Mesenchymal stem cell (in vitro differentiated cells and primary cell): Measurements from ENCODE around the gene LRCOL1.
"Not testable (repeated sequence)": the region's sequence is repeated elsewhere in the genome, so short reads cannot be mapped to it uniquely, and the experiment has no call there.

Experiments used
- DNase-seq: peaks from one replicate; pipeline ENCODE4 v3.0.0-alpha.2; 2013
- H2AFZ ChIP-seq: one replicate; pipeline ENCODE4 v1.6.1; 2013; ENCODE audit warnings: low read depth, mild to moderate bottlenecking, control low read depth, inconsistent platforms, low read length, moderate library complexity
- H2AK5ac ChIP-seq: 2 replicates; pipeline ENCODE4 v1.6.1; 2013; ENCODE audit warnings: low read length, moderate library complexity, mild to moderate bottlenecking, inconsistent platforms; ENCODE audit not compliant: severe bottlenecking
- H2BK120ac ChIP-seq: one replicate; pipeline ENCODE4 v1.6.1; 2013; ENCODE audit warnings: low read depth, mild to moderate bottlenecking, inconsistent platforms, low read length, moderate library complexity
- H2BK12ac ChIP-seq, 2 experiments: one replicate each; pipeline ENCODE4 v1.6.1; 2013; ENCODE audit warnings: inconsistent platforms in 2 of 2, low read length in 2 of 2, mild to moderate bottlenecking in 2 of 2, moderate library complexity in 2 of 2, control low read depth in 1 of 2
- H2BK15ac ChIP-seq: one replicate; pipeline ENCODE4 v1.6.1; 2013; ENCODE audit warnings: mild to moderate bottlenecking, low read depth, inconsistent platforms; ENCODE audit not compliant: poor library complexity, severe bottlenecking
- H2BK5ac ChIP-seq: 2 replicates; pipeline ENCODE4 v1.6.1; 2013; ENCODE audit warnings: low read depth, mild to moderate bottlenecking, low read length, control low read depth, inconsistent platforms; ENCODE audit not compliant: poor library complexity, severe bottlenecking
- H3K14ac ChIP-seq, 2 experiments: one replicate each; pipeline ENCODE4 v1.6.1; 2013; ENCODE audit warnings: inconsistent platforms in 2 of 2, low read length in 2 of 2, control low read depth in 1 of 2, mild to moderate bottlenecking in 1 of 2, moderate library complexity in 1 of 2
- H3K18ac ChIP-seq, 2 experiments: one replicate each; pipeline ENCODE4 v1.6.1; 2013; ENCODE audit warnings: inconsistent platforms in 2 of 2, low read length in 2 of 2, control low read depth in 1 of 2, low read depth in 1 of 2, mild to moderate bottlenecking in 1 of 2
- H3K23ac ChIP-seq, 2 experiments: one replicate each; pipeline ENCODE4 v1.6.1; 2013; ENCODE audit warnings: inconsistent platforms in 2 of 2, low read length in 2 of 2, mild to moderate bottlenecking in 2 of 2, moderate library complexity in 2 of 2, control low read depth in 1 of 2
- H3K27ac ChIP-seq: 2 replicates; pipeline ENCODE4 v1.5.1; 2013; ENCODE audit warnings: mild to moderate bottlenecking, moderate library complexity, low read length, control low read depth, inconsistent platforms; ENCODE audit not compliant: poor library complexity, severe bottlenecking
- H3K27me3 ChIP-seq, 2 experiments: 2 replicates each; pipeline versions ENCODE4 v1.6.1 to v1.7.0; 2013; ENCODE audit warnings: low read length in 2 of 2, mild to moderate bottlenecking in 2 of 2, moderate library complexity in 2 of 2, control low read depth in 1 of 2, inconsistent platforms in 1 of 2; ENCODE audit not compliant: control insufficient read depth in 1 of 2, insufficient read depth in 1 of 2
- H3K36me3 ChIP-seq, 2 experiments: 2 replicates each; pipeline versions ENCODE4 v1.6.1 to v1.7.0; 2013; ENCODE audit warnings: low read length in 2 of 2, control low read depth in 1 of 2, inconsistent platforms in 1 of 2, low read depth in 1 of 2, mild to moderate bottlenecking in 1 of 2; ENCODE audit not compliant: insufficient read depth in 2 of 2, control insufficient read depth in 1 of 2
- H3K4ac ChIP-seq, 2 experiments: one replicate each; pipeline ENCODE4 v1.6.1; 2013; ENCODE audit warnings: inconsistent platforms in 2 of 2, low read length in 2 of 2, mild to moderate bottlenecking in 2 of 2, moderate library complexity in 2 of 2, control low read depth in 1 of 2, low read depth in 1 of 2
- H3K4me1 ChIP-seq: 2 replicates; pipeline ENCODE4 v1.6.1; 2013; ENCODE audit warnings: low read depth, low read length, control low read depth; ENCODE audit not compliant: control insufficient read depth, insufficient read depth
- H3K4me2 ChIP-seq: 2 replicates; pipeline ENCODE4 v1.6.1; 2013; ENCODE audit warnings: low read length, mild to moderate bottlenecking, inconsistent platforms; ENCODE audit not compliant: poor library complexity, severe bottlenecking
- H3K4me3 ChIP-seq, 2 experiments: 2 replicates each; pipeline versions ENCODE4 v1.5.1 to v1.7.0; 2013; ENCODE audit warnings: low read length in 2 of 2, mild to moderate bottlenecking in 2 of 2, control low read depth in 1 of 2, low read depth in 1 of 2; ENCODE audit not compliant: insufficient read depth in 1 of 2
- H3K79me1 ChIP-seq: replicated peaks from 2 replicates; pipeline ENCODE4 v1.6.1; 2013; ENCODE audit warnings: mild to moderate bottlenecking, control low read depth, low read length, inconsistent platforms; ENCODE audit not compliant: poor library complexity, severe bottlenecking
- H3K9ac ChIP-seq: 2 replicates; pipeline ENCODE4 v1.7.0; 2013; ENCODE audit warnings: mild to moderate bottlenecking, low read length, moderate library complexity
- H3K9me3 ChIP-seq: 2 replicates; pipeline ENCODE4 v1.7.0; 2013; ENCODE audit warnings: mild to moderate bottlenecking, low read length; ENCODE audit not compliant: control insufficient read depth
- H4K8ac ChIP-seq: one replicate; pipeline ENCODE4 v1.6.1; 2013; ENCODE audit warnings: inconsistent platforms, mild to moderate bottlenecking, low read length, moderate library complexity
- H4K91ac ChIP-seq: one replicate; pipeline ENCODE4 v1.6.1; 2013; ENCODE audit warnings: mild to moderate bottlenecking, low read length, inconsistent platforms
- WGBS: methylation state at CpG from one replicate; pipeline ENCODE4 v1.1.7; 2013; ENCODE audit warnings: mixed read lengths; 5-methylcytosine and 5-hydroxymethylcytosine counted together

LRCOL1 gene

GRCh38 chr12:132600048-132601032 lies 10.0 kb downstream of the LRCOL1 start:
- Histone ChIP-seq H3K79me1 (no peaks in the 10 kb centered on the region), H3K4me3 (peak overlapping the region in 1 of 2 experiments; percentile 79), H3K4me2 (no peak overlapping the region), H3K18ac (peak overlapping the region; percentile 89 to 94), H3K14ac (peak overlapping the region in 1 of 2 experiments; percentile 94), H2BK120ac (peak overlapping the region; percentile 80), H3K9ac (peak overlapping the region; percentile 77), H2BK15ac (peak overlapping the region; percentile 38), H4K91ac (peak overlapping the region; percentile 78), H2AK5ac (peak overlapping the region; percentile 24), H3K27me3 (peaks cover 23 to 67% of the 10 kb centered on the region in 2 experiments), H3K9me3 (no peaks in the 10 kb centered on the region), H3K4me1 (peaks cover 21% of the 10 kb centered on the region), H4K8ac (peak overlapping the region; percentile 98), H2AFZ (peak overlapping the region; percentile 90), H2BK5ac (no peak overlapping the region), H2BK12ac (peak overlapping the region in 1 of 2 experiments; percentile 91), H3K4ac (peak overlapping the region; percentile 56 to 96), H3K36me3 (no peaks in the 10 kb centered on the region), H3K27ac (no peak overlapping the region), H3K23ac (no peak overlapping the region)
- DNase-seq, result peak; percentile 80
- WGBS, result 33% methylated on average over 44 of the region's 45 CpGs

GRCh38 chr12:132599502-132599901 lies 10.9 kb downstream of the LRCOL1 start:
- H3K4ac ChIP-seq, H2BK5ac ChIP-seq, H3K79me1 ChIP-seq, H4K91ac ChIP-seq, H3K18ac ChIP-seq, H3K23ac ChIP-seq, H4K8ac ChIP-seq, H2BK15ac ChIP-seq, H2AFZ ChIP-seq, H2BK120ac ChIP-seq, H3K4me2 ChIP-seq, H3K36me3 ChIP-seq, H3K9me3 ChIP-seq, H3K14ac ChIP-seq, H3K9ac ChIP-seq, H2BK12ac ChIP-seq, H3K4me3 ChIP-seq, H3K27ac ChIP-seq, DNase-seq, H2AK5ac ChIP-seq: not testable (repeated sequence)
- peaks cover 22% of the 10 kb centered on the region for H3K4me1 ChIP-seq
- H3K27me3 ChIP-seq, result peaks cover 18 to 64% of the 10 kb centered on the region in 2 experiments
- WGBS, result 85% methylated on average over 5 of the region's 6 CpGs

- Histone ChIP-seq H2BK120ac (no peak overlapping the region), H3K4ac (peak overlapping the region in 1 of 2 experiments; percentile 55), H3K23ac (peak overlapping the region in 1 of 2 experiments; percentile 52), H3K14ac (peak overlapping the region in 1 of 2 experiments; percentile 97), H3K27ac (peak overlapping the region; percentile 57), H4K8ac (peak overlapping the region; percentile 57), H2AK5ac (no peak overlapping the region), H2AFZ (peak overlapping the region; percentile 72), H3K27me3 (peaks cover 10 to 62% of the 10 kb centered on the region in 2 experiments), H2BK5ac (no peak overlapping the region), H2BK15ac (no peak overlapping the region), H3K36me3 (no peaks in the 10 kb centered on the region), H3K79me1 (no peaks in the 10 kb centered on the region), H3K4me3 (peak overlapping the region in 1 of 2 experiments; percentile 77), H2BK12ac (peak overlapping the region in 1 of 2 experiments; percentile 73), H3K4me2 (peak overlapping the region; percentile 58), H3K18ac (peak overlapping the region; percentile 1 to 78), H4K91ac (peak overlapping the region; percentile 30), H3K4me1 (peaks cover 22% of the 10 kb centered on the region), H3K9ac (peak overlapping the region; percentile 63), H3K9me3 (no peaks in the 10 kb centered on the region)
- peak; percentile 68 for DNase-seq
- 8% methylated on average over 23 of the region's 58 CpGs for WGBS
These were observed 12.8 kb downstream of the LRCOL1 start for GRCh38 chr12:132597333-132598316.
